Activated naive CD8-positive, alpha-beta T cell (primary cell): ENCODE measurements around the gene ENSA.
A peak's percentile ranks its signal among the peaks of the same experiment; 100 is the strongest.
"Not testable (repeated sequence)": the region's sequence is repeated elsewhere in the genome, so short reads cannot be mapped to it uniquely, and the experiment has no call there.

Experiments
- H3K27ac Mint-ChIP-seq: one replicate; pipeline ENCODE4 v1.8.0; 2021; ENCODE audit warnings: mixed read lengths
- H3K27me3 Mint-ChIP-seq: one replicate; pipeline ENCODE4 v1.8.0; 2021; ENCODE audit warnings: mixed read lengths
- H3K36me3 Mint-ChIP-seq: one replicate; pipeline ENCODE4 v1.8.0; 2021; ENCODE audit warnings: mixed read lengths
- H3K4me1 Mint-ChIP-seq: one replicate; pipeline ENCODE4 v1.8.0; 2021; ENCODE audit warnings: low read depth, mixed read lengths
- H3K4me3 Mint-ChIP-seq: one replicate; pipeline ENCODE4 v1.8.0; 2021; ENCODE audit warnings: mild to moderate bottlenecking, mixed read lengths
- H3K9me3 Mint-ChIP-seq: one replicate; pipeline ENCODE4 v1.8.0; 2021; ENCODE audit warnings: low read depth, mixed read lengths

The ENSA gene

GRCh38 chr1:150579945-150580642, 49.3 kb downstream of the ENSA start:
- Mint-ChIP-seq H3K27me3 (no peaks in the 10 kb centered on the region), H3K9me3 (no peaks in the 10 kb centered on the region), H3K4me1 (peaks cover 23% of the 10 kb centered on the region), H3K4me3 (peak overlapping the region; percentile 97), H3K27ac (peak overlapping the region; percentile 87), H3K36me3 (peaks cover 33% of the 10 kb centered on the region)

DNA sequence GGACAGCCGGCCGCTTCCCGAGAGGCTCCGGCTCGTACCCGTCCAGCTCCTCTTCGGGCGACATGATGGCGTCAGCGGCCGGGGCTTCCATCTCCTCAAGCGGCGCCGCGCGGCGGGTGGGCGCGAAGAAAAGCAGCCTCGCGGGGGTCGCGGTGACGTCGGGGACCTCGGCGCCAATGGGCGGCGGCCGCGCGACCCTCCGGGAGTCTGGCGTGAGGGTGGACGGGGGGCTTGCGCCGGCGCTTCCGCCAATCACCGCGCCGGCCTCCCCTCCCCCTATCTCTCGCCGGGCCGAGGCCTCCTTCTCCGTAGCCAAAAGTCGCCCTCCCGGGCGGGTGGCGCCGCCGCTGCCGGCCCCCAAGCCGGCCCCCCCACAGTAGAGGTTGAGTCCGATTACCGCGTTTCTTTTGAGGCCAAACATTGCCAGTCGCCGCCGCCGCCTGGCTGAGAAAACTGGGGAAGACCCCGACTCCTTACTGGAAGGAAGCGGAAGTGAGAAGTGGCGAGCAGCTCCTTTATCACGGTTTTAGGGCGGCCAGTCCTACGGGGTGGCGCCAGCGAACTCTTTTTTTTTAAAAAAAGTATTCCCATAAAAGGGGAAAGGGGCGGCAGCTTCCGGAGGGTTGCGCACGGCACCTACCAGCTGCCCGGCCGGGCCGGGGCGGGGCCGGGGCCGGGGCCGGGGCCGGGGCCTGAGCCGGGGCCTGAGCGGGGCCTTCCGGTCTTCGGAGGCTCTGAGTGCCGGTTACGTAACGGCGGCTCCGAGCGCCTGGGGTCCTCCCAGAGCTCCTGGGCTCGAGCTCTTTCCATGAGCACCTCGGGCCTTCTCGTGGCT, 50.1 kb downstream of the ENSA start, which contains the start of gene MCL1:
MCL1 (minus strand) TSS at position 501 of the 835 bp plus-strand sequence; CDS start at position 421, 80 bp downstream.
- peak within 1 kb of the TSS; percentile 97 for H3K4me3 Mint-ChIP-seq
- H3K4me1 Mint-ChIP-seq, result peaks cover 30% of the 10 kb centered on the region
- H3K27ac Mint-ChIP-seq, result peak within 1 kb of the TSS; percentile 98
- no peaks in the 10 kb centered on the region for H3K9me3 Mint-ChIP-seq
- H3K27me3 Mint-ChIP-seq, result no peaks in the 10 kb centered on the region
- H3K36me3 Mint-ChIP-seq, result peaks cover 39% of the 10 kb centered on the region

- peaks cover 36% of the 10 kb centered on the region for H3K4me1 Mint-ChIP-seq
- H3K36me3 Mint-ChIP-seq, result peaks cover 40% of the 10 kb centered on the region
- H3K4me3 Mint-ChIP-seq, result peak overlapping the region; percentile 97
- H3K27ac Mint-ChIP-seq, result peak overlapping the region; percentile 98
- H3K27me3 Mint-ChIP-seq, result no peaks in the 10 kb centered on the region
- H3K9me3 Mint-ChIP-seq, result no peaks in the 10 kb centered on the region
Observed at GRCh38 chr1:150578272-150579109, 50.9 kb downstream of the ENSA start.

DNA sequence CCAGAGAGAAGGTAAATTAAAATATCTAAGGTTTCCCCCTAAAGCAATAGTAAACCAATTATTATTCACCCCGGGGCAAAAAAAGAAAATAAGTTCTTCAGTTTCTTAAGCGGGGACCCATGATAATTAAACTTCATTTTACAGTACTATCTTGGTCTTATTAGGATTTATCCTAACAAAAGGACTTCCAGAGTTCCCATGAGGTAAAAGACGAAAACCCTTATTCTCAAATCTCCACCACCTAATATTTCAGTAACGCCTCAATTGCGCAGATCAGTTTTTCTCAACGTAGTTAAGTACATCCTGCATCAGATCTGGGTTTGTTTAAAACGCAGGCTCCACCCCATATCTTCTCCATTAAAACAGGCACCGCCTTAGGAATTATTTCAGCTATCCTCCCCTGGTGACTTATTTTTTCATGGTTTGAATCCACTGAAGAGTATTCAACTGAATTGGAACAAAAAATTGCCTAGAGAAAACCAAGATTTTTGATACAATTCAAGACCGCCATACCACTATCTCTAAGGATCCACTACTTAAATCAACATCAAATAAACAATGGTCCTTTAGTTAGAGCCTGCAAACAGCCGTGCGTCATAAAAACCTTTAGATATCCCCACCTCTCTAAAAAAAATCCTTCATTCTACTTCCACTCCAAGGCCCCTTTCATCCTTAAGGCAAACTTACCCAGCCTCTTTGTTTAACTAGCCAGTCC, 51.7 kb downstream of the ENSA start:
- peaks cover 45% of the 10 kb centered on the region for H3K36me3 Mint-ChIP-seq
- H3K27ac Mint-ChIP-seq, result peak overlapping the region; percentile 98
- peaks cover 43% of the 10 kb centered on the region for H3K4me1 Mint-ChIP-seq
- no peaks in the 10 kb centered on the region for H3K9me3 Mint-ChIP-seq
- H3K4me3 Mint-ChIP-seq, result peak overlapping the region; percentile 97
- H3K27me3 Mint-ChIP-seq, result no peaks in the 10 kb centered on the region

DNA sequence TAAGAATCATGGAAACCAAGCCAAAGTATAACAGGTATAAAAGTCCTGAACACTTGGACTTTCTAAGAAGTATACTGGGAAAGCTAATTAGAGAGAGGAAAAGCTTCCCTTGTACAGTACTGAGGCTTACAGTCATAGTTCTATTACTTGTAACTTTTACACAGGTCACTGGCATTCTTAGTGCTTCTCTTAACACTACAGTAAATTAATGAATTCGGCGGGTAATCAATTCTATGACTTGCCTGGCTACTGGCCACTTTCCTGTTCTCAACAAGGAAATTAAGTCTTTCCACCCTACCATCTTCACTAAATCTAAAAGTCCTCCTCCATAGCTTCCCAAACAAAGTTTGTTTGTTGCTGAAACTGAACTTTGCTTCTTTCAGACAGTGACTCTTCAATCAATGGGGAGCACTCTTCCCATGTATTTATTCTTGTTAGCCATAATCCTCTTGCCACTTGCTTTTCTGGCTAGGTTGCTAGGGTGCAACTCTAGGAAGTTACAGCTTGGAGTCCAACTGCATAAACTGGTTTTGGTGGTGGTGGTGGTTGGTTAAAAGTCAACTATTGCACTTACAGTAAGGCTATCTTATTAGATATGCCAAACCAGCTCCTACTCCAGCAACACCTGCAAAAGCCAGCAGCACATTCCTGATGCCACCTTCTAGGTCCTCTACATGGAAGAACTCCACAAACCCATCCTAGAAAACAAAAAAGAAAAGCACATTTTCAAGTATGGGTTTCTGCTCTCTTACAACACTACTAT, 52.4 kb downstream of the ENSA start:
- peak overlapping the region; percentile 97 for H3K4me3 Mint-ChIP-seq
- H3K4me1 Mint-ChIP-seq, result peaks cover 46% of the 10 kb centered on the region
- peak overlapping the region; percentile 98 for H3K27ac Mint-ChIP-seq
- H3K27me3 Mint-ChIP-seq, result no peaks in the 10 kb centered on the region
- H3K36me3 Mint-ChIP-seq, result peaks cover 47% of the 10 kb centered on the region
- no peaks in the 10 kb centered on the region for H3K9me3 Mint-ChIP-seq

GRCh38 chr1:150576367-150576711, 53.1 kb downstream of the ENSA start:
- peak overlapping the region; percentile 98 for H3K27ac Mint-ChIP-seq
- H3K36me3 Mint-ChIP-seq, result peaks cover 47% of the 10 kb centered on the region
- H3K9me3 Mint-ChIP-seq, result no peaks in the 10 kb centered on the region

GRCh38 chr1:150575518-150576366, 53.7 kb downstream of the ENSA start:
- Mint-ChIP-seq H3K36me3 (peaks cover 47% of the 10 kb centered on the region), H3K9me3 (no peaks in the 10 kb centered on the region), H3K4me1 (peaks cover 52% of the 10 kb centered on the region), H3K27me3 (no peaks in the 10 kb centered on the region), H3K27ac (peak overlapping the region; percentile 98), H3K4me3 (peak overlapping the region; percentile 97)

More at GRCh38 chr1:150576367-150576711, 53.1 kb downstream of the ENSA start:
- Mint-ChIP-seq H3K4me3 (peak overlapping the region; percentile 97), H3K27me3 (no peaks in the 10 kb centered on the region), H3K4me1 (peaks cover 50% of the 10 kb centered on the region)

GRCh38 chr1:150575072-150575489, 54.3 kb downstream of the ENSA start:
- peaks cover 48% of the 10 kb centered on the region for H3K36me3 Mint-ChIP-seq
- H3K9me3 Mint-ChIP-seq, result no peaks in the 10 kb centered on the region
- H3K27me3 Mint-ChIP-seq, result no peaks in the 10 kb centered on the region
- H3K4me3 Mint-ChIP-seq, result peak overlapping the region; percentile 97
- peaks cover 52% of the 10 kb centered on the region for H3K4me1 Mint-ChIP-seq
- H3K27ac Mint-ChIP-seq, result peak overlapping the region; percentile 98

GRCh38 chr1:150574260-150575071, 54.9 kb downstream of the ENSA start:
- Mint-ChIP-seq H3K4me1 (peaks cover 54% of the 10 kb centered on the region), H3K9me3 (no peaks in the 10 kb centered on the region), H3K27ac (peak overlapping the region; percentile 98), H3K4me3 (peak overlapping the region; percentile 97), H3K36me3 (peaks cover 52% of the 10 kb centered on the region), H3K27me3 (no peaks in the 10 kb centered on the region)

- H3K9me3 Mint-ChIP-seq, H3K27me3 Mint-ChIP-seq: not testable (repeated sequence)
- Mint-ChIP-seq H3K36me3 (peaks cover 52% of the 10 kb centered on the region), H3K4me3 (peak overlapping the region; percentile 97), H3K4me1 (peaks cover 62% of the 10 kb centered on the region), H3K27ac (peak overlapping the region; percentile 95)
Observed at GRCh38 chr1:150573648-150574071, 55.8 kb downstream of the ENSA start.

DNA sequence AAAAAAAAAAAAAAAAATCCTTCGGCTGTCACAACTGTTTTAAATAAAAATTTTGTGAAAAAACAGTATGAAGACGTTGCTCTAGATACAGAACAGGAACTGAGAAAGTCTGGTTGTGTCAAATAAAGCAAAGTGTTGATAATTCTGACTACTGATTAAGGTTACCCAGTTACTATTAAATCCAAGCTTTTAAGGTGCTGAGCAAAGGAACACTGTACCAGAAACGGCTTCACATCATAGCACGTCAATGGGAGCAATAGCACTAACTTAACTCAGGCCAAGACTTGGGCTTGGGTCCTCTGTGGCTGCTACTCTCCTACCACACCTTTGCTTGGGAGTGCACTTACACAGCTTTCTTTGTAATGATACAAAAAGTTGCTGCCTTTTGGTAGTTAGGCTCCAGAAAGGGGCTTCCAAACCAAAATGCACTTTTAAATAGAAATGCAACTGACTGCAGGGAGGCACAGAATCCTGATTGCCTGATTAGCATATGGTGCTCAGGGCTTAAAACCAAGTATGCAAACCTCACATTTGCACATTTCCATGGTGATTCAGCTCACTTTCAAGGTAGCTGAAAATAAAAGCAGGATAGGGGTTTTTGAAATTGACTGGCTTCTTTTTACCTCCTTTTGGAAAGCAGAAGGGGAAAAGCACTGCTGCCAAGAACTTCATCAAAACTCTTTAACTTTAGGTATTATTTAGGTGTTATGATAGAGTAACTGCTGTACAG, 56.3 kb downstream of the ENSA start:
- Mint-ChIP-seq H3K4me1 (peaks cover 68% of the 10 kb centered on the region), H3K27ac (peak overlapping the region; percentile 95), H3K4me3 (peak overlapping the region; percentile 97), H3K36me3 (peaks cover 47% of the 10 kb centered on the region), H3K27me3 (no peaks in the 10 kb centered on the region), H3K9me3 (no peaks in the 10 kb centered on the region)
